HG03097 (cell line): ENCODE measurements around the gene ITGB1BP2.
A peak's percentile ranks its signal among the peaks of the same experiment; 100 is the strongest.
"Not testable (repeated sequence)": the region's sequence is repeated elsewhere in the genome, so short reads cannot be mapped to it uniquely, and the experiment has no call there.

ENCODE experiments used
- ATAC-seq: cut with Tn5 transposase; IDR thresholded peaks from one replicate; pipeline ENCODE4 v1.9.1; 2021; ENCODE audit not compliant: unreplicated experiment, low FRiP score

The ITGB1BP2 gene

GRCh38 chrX:71301195-71301924, at the start of gene ITGB1BP2:
Gene ITGB1BP2 (plus strand): TSS chrX:71301750. CDS start chrX:71301807, 57 bp downstream.
- ATAC-seq, result no peak

GRCh38 chrX:71252221-71252620, 49.3 kb upstream of the ITGB1BP2 start:
- no peak for ATAC-seq

DNA sequence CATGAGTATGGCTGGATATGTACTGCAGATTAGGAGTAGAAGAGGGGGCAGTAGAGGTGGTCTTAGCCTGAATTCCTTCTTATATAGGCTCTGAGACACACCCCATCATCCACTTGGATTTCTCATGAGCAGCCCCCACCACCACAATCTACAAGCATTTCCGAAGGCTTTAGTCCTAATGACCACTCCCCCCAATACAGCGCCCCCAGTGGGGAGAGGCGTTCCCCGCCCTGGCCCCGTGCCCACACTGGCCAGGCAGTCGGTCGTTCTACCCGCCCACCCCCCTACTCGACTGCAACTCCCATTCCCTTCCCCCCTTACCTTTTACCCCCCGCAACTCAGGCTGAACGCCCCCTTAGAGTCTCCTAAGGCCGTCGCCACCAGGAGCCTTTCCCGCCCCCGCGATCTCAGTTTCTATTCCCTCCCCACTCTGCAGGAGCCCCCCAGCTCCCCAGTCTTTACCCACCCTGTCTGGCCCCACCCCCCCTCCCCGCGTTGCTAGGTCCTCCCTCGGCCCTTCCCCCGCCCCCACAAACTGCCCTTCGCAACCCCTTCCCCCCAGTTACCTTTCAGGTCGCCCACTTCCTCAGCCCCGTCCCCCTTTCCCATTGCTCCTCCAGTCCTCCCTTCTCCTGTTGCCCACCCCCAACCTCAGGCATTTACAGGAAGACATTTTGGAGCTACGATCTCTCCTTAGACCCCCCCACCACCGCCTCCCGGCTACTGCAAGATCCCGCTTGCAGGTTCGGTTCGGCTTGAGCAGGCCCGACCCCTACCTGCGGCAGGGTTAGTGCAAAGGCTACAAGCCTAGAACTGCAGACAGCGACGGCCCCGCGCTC, 48.1 kb upstream of the ITGB1BP2 start:
- ATAC-seq, result no peak

GRCh38 chrX:71254092-71254963, 47.2 kb upstream of the ITGB1BP2 start, which contains the start of gene ZMYM3:
Gene ZMYM3 (minus strand): TSS chrX:71254140. CDS start chrX:71253255, 885 bp downstream.
- ATAC-seq, result peak; percentile 63

DNA sequence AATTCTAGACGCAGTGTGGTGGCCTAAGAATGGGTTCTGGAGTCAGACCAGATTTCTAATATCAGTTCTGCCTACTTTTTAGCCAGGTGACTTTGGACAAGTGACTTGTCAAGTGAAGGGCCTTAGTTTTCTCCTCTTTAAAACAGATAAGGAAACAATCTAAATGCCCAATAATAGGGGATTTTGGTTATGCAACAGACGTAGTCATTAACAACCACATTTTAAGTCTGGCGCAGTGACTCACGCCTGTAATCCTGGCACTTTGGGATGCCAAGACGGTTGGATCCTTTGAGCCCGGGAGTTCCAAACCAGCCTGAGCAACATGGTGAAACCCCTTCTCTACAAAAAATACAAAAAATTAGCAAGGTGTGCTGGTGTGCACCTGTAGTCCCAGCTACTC, 45.5 kb upstream of the ITGB1BP2 start:
- ATAC-seq, result no peak

GRCh38 chrX:71256856-71257255, 44.7 kb upstream of the ITGB1BP2 start:
- ATAC-seq, result no peak

- ATAC-seq, result not testable (repeated sequence)
Measured at GRCh38 chrX:71268624-71269023, 32.9 kb upstream of the ITGB1BP2 start.

GRCh38 chrX:71269801-71270395, 31.7 kb upstream of the ITGB1BP2 start:
- no peak for ATAC-seq

- ATAC-seq, result not testable (repeated sequence)
Measured at GRCh38 chrX:71272313-71272712, 29.2 kb upstream of the ITGB1BP2 start.

DNA sequence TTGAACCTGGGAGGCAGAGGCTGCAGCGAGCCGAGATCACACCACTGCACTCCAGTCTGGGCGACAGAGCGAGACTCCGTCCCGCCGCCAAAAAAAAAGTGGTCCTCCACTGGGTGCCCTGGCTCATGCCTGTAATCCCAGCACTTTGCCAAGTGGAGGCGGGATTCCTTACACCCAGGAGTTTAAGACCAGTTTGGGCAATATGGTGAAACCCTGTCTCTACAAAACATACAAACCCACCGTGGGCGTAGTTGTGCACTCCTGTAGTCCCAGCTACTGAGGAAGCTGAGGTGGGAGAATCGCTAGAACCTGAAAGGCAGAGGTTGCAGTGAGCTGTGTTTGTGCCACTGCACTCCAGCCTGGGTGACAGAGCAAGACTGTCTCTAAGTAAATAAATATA, 20.2 kb upstream of the ITGB1BP2 start:
- ATAC-seq, result not testable (repeated sequence)

DNA sequence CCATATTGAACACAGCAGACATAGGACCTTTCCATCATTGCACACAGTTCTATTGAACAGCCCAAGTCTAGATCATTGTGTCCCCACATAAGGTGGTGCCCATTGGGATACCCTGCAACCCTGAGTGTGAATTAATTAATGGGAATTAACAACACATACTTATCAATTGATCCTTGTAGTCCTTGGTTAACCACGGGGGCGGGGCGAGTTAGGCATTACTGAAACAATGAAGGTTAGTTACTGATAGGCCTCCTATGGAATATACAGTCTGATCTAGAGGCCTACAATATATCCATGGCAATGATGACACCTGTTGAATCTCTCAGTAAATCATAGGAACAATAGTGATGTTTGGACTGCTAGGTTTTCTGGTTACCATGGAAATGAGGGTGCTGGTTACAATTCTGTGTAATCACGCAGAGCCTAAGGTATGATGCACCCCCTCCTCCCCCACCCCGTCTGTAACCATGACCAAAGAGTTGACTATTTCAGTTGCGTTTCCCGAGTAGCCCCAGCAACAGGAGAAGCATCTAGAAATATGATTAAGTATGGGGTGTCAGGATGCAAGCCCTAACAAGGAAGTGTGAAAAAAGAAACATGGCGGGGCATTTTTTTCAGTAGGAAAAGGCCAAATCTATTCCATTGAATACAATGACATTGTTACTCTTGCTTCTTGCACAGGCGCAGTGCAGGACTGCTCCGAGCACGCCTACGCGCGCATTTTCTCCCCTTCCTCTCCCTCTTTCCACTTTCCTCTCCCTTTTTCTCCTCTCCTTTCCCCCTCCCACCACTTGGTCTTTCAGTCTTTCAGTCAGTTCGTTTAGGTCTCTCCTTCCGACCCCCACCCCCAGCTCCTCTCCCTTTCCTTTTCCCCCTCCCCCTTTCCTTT, 18.8 kb upstream of the ITGB1BP2 start:
- ATAC-seq, result peak; percentile 27

DNA sequence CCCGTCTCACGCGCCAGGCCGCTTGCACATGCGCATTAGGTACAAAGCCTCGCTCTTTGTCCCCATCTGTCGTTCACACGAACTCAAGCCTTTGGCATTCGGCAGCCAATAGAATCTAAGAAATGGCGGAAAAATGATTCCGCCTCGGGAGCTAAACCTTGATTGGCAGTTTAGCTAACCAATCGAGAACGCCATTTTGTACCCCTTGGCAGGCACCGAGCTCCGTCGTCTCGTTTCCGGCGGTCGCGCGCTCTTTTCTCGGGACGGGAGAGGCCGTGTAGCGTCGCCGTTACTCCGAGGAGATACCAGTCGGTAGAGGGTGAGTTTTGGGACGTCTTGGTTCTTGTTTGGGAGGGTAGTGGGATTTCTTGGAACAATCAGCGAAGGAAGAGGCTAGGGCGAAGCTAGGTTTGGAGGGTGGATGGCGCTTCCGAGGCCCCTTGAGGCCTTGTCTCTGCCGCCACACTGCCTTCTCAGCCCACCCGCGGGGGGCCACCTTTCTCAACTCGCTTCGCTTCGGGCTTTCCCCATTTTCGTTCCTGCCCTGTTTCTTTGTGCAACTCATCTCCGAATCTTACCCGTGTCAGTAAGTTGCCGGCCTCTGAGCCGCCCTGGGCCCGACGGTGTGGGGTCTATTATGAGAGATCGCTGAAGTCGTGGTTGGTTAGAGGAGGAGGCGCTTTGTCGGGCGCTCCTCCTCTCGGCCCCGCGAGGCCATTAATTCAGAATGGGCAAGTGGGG, 18.0 kb upstream of the ITGB1BP2 start, which contains the start of gene NONO:
Gene NONO, plus strand, starts transcription at position 233 of the 741 bp plus-strand sequence. CDS start 7,003 bp downstream, outside the sequence.
- peak; percentile 87 for ATAC-seq

DNA sequence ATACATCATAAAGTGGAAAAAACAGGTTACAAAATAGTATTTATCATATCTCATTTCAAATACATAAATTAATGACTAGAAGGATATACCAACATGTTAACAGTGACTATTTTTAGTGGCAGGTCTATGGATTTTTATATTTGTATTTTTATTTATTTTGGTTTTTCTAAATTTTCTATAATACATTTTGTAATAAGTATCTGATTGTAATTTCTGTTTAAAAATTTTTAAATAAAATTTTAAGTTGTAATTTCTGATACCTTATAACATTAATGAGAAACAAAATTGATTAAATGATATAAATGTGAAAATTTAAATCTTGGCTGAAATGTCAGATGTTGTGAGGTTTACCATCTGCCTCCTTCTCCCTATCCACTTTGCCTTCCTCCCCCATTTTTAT, 15.6 kb upstream of the ITGB1BP2 start:
- ATAC-seq, result no peak

- ATAC-seq, result no peak
Measured at GRCh38 chrX:71291381-71291780, 10.2 kb upstream of the ITGB1BP2 start.

DNA sequence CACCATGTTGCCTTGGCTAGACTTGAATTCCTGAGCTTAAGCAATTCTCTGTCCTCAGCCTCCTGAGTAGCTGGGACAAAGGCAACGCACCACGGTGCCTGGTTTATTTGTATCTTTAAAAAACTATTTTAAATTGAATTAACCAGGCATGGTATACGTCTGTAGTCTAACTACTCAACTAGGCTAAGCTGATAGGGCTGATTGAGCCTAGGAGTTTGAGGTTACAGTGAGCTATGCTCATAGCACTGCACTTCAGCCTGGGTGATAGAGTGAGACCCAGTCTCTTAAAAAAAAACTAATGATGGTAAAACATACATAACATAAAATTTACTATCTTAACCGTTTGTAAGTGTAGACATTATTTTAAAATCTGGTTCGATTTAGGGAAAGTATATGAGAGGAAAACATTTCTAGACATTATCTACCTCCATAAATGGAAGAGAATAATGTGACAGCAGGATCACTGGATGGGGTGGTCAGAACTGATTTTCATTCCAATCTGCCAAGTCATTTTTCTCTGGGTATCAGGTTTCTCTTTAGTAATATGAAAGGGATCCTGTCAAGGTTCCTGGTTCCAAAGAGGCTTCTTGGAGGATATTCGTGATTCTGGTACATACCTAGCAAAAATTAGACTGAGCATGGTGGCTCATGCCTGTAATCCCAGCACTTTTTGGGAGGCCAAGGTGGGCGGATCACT, 8.7 kb upstream of the ITGB1BP2 start:
- ATAC-seq, result no peak

DNA sequence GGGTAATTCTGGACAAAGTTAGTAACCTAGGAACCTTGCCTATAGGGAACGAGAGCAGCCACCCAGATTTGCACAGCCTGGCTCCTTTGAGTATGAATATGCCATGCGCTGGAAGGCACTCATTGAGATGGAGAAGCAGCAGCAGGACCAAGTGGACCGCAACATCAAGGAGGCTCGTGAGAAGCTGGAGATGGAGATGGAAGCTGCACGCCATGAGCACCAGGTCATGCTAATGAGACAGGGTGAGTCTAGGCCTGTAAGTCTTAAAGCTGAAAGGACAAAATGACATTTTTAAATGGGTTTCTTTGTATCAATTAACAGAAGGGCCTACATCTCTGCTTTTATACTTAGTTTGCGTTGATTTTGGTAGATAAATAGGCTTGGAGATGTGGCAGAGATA, 4.7 kb upstream of the ITGB1BP2 start:
- ATAC-seq, result no peak

DNA sequence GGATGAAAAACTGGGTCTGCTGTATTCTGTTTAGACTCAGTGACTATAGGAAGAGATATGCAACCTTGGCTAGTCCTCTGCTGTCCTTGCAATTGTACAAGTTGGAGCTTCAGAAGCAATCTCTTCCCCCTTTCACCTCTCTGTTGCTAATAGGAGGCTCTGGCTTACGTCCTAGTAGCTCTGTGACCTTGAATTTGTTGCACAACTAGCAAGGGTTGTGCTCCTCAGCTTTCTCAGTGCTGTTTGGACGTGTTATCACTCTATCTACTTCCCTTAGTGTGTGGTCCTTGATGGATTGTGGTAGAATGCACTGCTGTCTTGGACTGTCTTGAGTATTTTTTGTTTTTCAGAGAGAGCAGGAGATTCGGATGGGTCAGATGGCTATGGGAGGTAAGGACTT, 3.4 kb upstream of the ITGB1BP2 start:
- no peak for ATAC-seq

DNA sequence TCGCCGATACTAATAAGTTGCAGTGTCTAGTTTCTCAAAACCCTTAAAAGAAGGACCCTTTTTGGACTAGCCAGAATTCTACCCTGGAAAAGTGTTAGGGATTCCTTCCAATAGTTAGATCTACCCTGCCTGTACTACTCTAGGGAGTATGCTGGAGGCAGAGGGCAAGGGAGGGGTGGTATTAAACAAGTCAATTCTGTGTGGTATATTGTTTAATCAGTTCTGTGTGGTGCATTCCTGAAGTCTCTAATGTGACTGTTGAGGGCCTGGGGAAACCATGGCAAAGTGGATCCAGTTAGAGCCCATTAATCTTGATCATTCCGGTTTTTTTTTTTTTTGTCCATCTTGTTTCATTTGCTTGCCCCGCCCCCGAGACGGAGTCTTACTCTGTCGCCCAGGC, 1.5 kb upstream of the ITGB1BP2 start:
- not testable (repeated sequence) for ATAC-seq
